Body of pancreas (tissue), 4 donors: Measurements from ENCODE around the gene PRDM9. TPM values are rescaled to one million over a fixed set of nuclear protein-coding genes. Genes with fewer than 3 reads are reported as not detected.

Source experiments
- ATAC-seq: fragments of 150-250 bp; one replicate; pipeline ENCODE4 v1.9.1; 2016
- DNase-seq, 4 donors: peaks; one replicate each; pipeline ENCODE4 v3.0.0-alpha.2; 2019
- H3K27ac ChIP-seq, 4 donors: fragments of 200-600 bp; sonication (generic); 1 replicate in 3 of 4; 2 replicates in 1 of 4; pipeline versions ENCODE4 v1.5.1 to v1.6.1; 2016 to 2019; ENCODE audit warnings: mild to moderate bottlenecking in 1 of 4, mixed read lengths in 1 of 4, moderate library complexity in 1 of 4
- H3K27me3 ChIP-seq, 2 donors: fragments of 200-600 bp; sonication (generic); one replicate each; pipeline ENCODE4 v1.6.0; 2016; ENCODE audit warnings: mild to moderate bottlenecking in 1 of 2
- H3K36me3 ChIP-seq, 2 donors: fragments of 200-600 bp; sonication (generic); replicated peaks in 1 of 2; 2 replicates each; pipeline ENCODE4 v1.5.1; 2016; ENCODE audit warnings: low read depth in 2 of 2; ENCODE audit not compliant: insufficient read depth in 1 of 2
- H3K4me1 ChIP-seq: fragments of 200-600 bp; sonication (generic); one replicate; pipeline ENCODE4 v1.6.0; 2016
- H3K4me3 ChIP-seq, 2 donors: fragments of 200-600 bp; sonication (generic); 1 replicate in 1 of 2; 2 replicates in 1 of 2; pipeline ENCODE4 v1.5.1; 2016 to 2019
- H3K9me3 ChIP-seq, 3 donors: fragments of 200-600 bp; sonication (generic); 1 replicate in 2 of 3; 2 replicates in 1 of 3; pipeline ENCODE4 v1.5.1; 2016
- CTCF ChIP-seq, 7 experiments: fragments of 450-650 bp in 4 of 7; fragments of 200-600 bp in 3 of 7; sonication (generic) in 3 of 7; IDR thresholded peaks; one replicate each; pipeline ENCODE4 v1.5.1; 2016 to 2019; ENCODE audit warnings: antibody characterized with exemption in 7 of 7
- POLR2A ChIP-seq, 3 donors: fragments of 450-650 bp; IDR thresholded peaks; one replicate each; pipeline ENCODE4 v1.6.1; 2016; ENCODE audit warnings: antibody characterized with exemption in 3 of 3, mild to moderate bottlenecking in 2 of 3
- whole genome bisulfite sequencing, 2 donors: methylation state at CpG; one replicate each; pipeline ENCODE4 v1.1.5; 2017; 5-methylcytosine and 5-hydroxymethylcytosine counted together
- intact Hi-C: fragments of 100-400 bp; cut with DNase I; formaldehyde crosslinking; loops from one replicate; pipeline ENCODE4 v1.15.1; 2023
- total RNA-seq, 2 donors: library from RNA; depleted of rRNA; stranded (reverse); fragments of >200 nt; gene quantifications; one replicate each; pipeline ENCODE4 v1.1.0, GENCODE V29; 2016

The PRDM9 gene
- not detected for total RNA-seq

GRCh38 chr5:23507278-23507685 lies at the start of gene PRDM9:
Gene PRDM9, plus strand, starts transcription at chr5:23507609. Its CDS starts 1,425 bp downstream, at chr5:23509034.
- Histone ChIP-seq H3K4me3 (no peak within 1 kb of the TSS), H3K36me3 (no peaks in the 10 kb centered on the region), H3K4me1 (no peaks in the 10 kb centered on the region), H3K27ac (no peak within 1 kb of the TSS), H3K9me3 (no peaks in the 10 kb centered on the region), H3K27me3 (no peaks in the 10 kb centered on the region)
- DNase-seq (peak; percentile 69 to 83 (median 76)), ATAC-seq (peak; percentile 93)
- TF ChIP-seq CTCF (IDR thresholded peaks at IDR 0.05) (no peak), POLR2A (IDR thresholded peaks at IDR 0.05) (peak in 1 of 3 donors; percentile 0)
- intact Hi-C loops: no loop called here
- WGBS, 2 donors: 68 to 89% methylated on average over 22 to 27 of the region's 27 CpGs

DNA sequence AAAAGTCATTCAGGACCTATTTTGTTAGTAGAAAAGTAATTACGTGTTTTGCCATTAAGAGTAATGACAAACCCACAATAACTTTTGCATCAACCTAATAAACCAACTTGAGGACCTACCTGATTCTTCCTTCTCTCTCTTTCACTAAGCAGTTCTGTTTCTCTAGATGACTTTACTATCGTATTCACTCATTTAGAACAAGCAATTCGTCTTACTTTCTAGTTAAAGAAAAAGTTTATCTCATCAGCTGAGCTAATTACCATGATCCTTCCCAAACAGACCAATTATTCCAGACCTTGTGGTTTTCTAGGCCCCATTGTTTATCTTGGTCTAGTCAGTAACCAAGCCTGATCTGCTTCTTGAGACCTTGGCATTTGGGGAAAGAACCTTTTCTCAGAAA lies 49.6 kb upstream of the PRDM9 start:
- 57 to 62% methylated on average over 3 of the region's 3 CpGs for WGBS, 2 donors
- no peaks in the 10 kb centered on the region for H3K4me1 ChIP-seq
- no peaks in the 10 kb centered on the region for H3K9me3 ChIP-seq
- no peaks in the 10 kb centered on the region for H3K27me3 ChIP-seq
- TF ChIP-seq CTCF (IDR thresholded peaks at IDR 0.05): no peak
- TF ChIP-seq POLR2A (IDR thresholded peaks at IDR 0.05): no peak
- H3K27ac ChIP-seq: no peak overlapping the region
- no peak overlapping the region for H3K4me3 ChIP-seq
- DNase-seq (no peak), ATAC-seq (no peak)
- intact Hi-C loops: no loop called here
- no peaks in the 10 kb centered on the region for H3K36me3 ChIP-seq

DNA sequence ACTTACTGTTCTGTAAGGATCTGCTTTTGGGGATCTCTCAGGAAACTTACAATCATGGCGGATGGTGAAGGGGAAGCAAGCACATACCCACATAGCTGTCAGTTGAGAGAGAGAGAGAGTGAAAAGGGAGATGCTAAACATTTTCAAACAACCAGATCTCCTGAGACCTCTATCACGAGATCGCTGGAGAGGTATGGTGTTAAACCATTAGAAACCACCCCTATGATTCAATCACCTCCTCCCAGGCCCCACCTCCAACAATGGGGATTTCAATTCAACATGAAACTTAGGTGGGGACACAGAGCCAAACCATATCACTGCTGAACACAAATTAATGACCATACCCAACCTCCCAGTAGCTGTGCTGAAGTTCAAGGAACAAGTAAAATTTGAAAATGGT lies 48.2 kb upstream of the PRDM9 start:
- Histone ChIP-seq H3K4me3 (no peak overlapping the region), H3K36me3 (no peaks in the 10 kb centered on the region), H3K9me3 (no peaks in the 10 kb centered on the region), H3K27ac (no peak overlapping the region), H3K4me1 (no peaks in the 10 kb centered on the region), H3K27me3 (no peaks in the 10 kb centered on the region)
- whole genome bisulfite sequencing, 2 donors: 76 to 82% methylated on average over 3 of the region's 3 CpGs
- TF ChIP-seq CTCF (IDR thresholded peaks at IDR 0.05): no peak
- no peak for TF ChIP-seq POLR2A (IDR thresholded peaks at IDR 0.05)
- DNase-seq: no peak
- ATAC-seq: no peak
- intact Hi-C loops: no loop called here

DNA sequence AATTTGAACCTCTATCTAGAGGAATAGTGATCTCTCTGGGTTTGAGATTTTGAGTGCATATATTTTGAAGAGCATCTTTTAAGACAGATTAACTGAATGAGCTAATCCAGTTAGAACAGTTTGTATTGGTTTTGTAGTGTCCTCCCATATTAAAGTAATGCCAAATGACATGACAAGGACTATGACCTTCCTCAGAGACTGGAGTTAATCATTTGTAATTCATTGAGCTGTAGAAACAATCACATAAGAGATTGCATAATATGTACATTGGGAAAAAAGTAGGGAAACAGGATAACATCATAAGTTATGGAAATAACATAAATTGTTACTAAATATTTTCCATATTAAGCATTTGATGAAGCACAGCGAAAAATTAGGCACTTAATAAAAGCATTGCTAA lies 45.8 kb upstream of the PRDM9 start:
- WGBS, 2 donors: 69 to 87% methylated on average over 1 of the region's 1 CpG
- Histone ChIP-seq H3K27me3 (no peaks in the 10 kb centered on the region), H3K4me3 (no peak overlapping the region), H3K4me1 (no peaks in the 10 kb centered on the region), H3K27ac (no peak overlapping the region), H3K9me3 (no peaks in the 10 kb centered on the region), H3K36me3 (no peaks in the 10 kb centered on the region)
- ATAC-seq: no peak
- intact Hi-C loops: no loop called here
- no peak for TF ChIP-seq POLR2A (IDR thresholded peaks at IDR 0.05)
- TF ChIP-seq CTCF (IDR thresholded peaks at IDR 0.05): no peak
- DNase-seq: no peak

DNA sequence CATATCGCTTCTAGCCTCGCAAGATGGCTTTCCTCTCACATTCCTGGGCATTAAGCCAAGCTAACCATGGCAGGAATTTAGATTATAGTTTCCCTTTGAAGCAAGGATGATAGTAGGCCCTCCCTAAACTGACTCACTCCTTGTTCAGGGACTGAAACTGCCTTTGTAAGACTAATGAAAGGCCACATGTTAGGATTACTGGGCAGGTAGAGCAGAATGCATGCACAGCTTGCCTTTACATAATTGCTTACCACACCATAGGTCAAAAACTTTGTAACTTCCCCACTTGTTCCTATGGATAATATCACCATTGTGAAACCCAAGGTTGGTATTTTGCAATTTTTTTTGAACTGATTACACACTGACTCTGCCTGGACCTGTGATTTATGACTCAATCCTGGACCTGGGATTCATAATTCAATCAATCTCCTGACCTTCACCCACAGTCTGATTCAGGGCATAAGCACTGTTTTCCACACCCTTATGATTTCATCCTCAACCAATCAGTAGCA lies 41.0 kb upstream of the PRDM9 start:
- Histone ChIP-seq H3K27me3 (no peaks in the 10 kb centered on the region), H3K9me3 (no peaks in the 10 kb centered on the region), H3K27ac (no peak overlapping the region), H3K36me3 (no peaks in the 10 kb centered on the region), H3K4me3 (no peak overlapping the region), H3K4me1 (no peaks in the 10 kb centered on the region)
- TF ChIP-seq POLR2A (IDR thresholded peaks at IDR 0.05) (no peak), CTCF (IDR thresholded peaks at IDR 0.05) (no peak)
- no peak for DNase-seq
- no peak for ATAC-seq
- intact Hi-C loops: no loop called here
- 17 to 23% methylated on average over 2 of the region's 2 CpGs for WGBS, 2 donors
